H1 (cell line): ENCODE data around the gene ZBTB25. TPM values are rescaled to one million over a fixed set of nuclear protein-coding genes. Genes with fewer than 3 reads are reported as not detected.

Source experiments
- CTCF ChIA-PET: fragments of 300-600 bp; sonication (Branson Sonifier 250); formaldehyde crosslinking; loops from one replicate; lab custom pipeline; 2021; ENCODE audit not compliant: partially characterized antibody; lab: Charles Lee
- POLR2A ChIA-PET: fragments of 300-600 bp; sonication (Branson Sonifier 250); formaldehyde crosslinking; loops from one replicate; lab custom pipeline; 2021; ENCODE audit warnings: inconsistent platforms; ENCODE audit not compliant: partially characterized antibody; lab: Charles Lee
- DNase-seq, 2 experiments: peaks; one replicate each; pipeline versions ENCODE4 v3.0.0 to v3.0.0-alpha.2; 2010 to 2022; ENCODE audit warnings: low spot score in 2 of 2, low read depth in 1 of 2, mixed read lengths in 1 of 2
- FAIRE-seq: peaks from 2 replicates; lab custom pipeline; 2011; peaks lifted over from hg19 to GRCh38; lab: Jason Lieb, UNC
- H2AFZ ChIP-seq: 2 replicates; pipeline ENCODE4 v1.8.1; 2012; ENCODE audit warnings: low read length, inconsistent platforms
- H2AK5ac ChIP-seq: 2 replicates; pipeline ENCODE4 v1.6.1; 2013; ENCODE audit warnings: low read depth, low read length
- H2BK120ac ChIP-seq: replicated peaks from 2 replicates; pipeline ENCODE3; 2013; ENCODE audit warnings: low read depth, low read length, inconsistent platforms
- H2BK12ac ChIP-seq: 2 replicates; pipeline ENCODE4 v1.6.1; 2013; ENCODE audit warnings: low read depth, low read length
- H2BK15ac ChIP-seq: 2 replicates; pipeline ENCODE4 v1.6.1; 2013; ENCODE audit warnings: low read length
- H2BK20ac ChIP-seq: 2 replicates; pipeline ENCODE4 v1.6.1; 2013; ENCODE audit warnings: low read length
- H2BK5ac ChIP-seq: 2 replicates; pipeline ENCODE4 v1.6.1; 2013; ENCODE audit warnings: low read depth, low read length
- H3K14ac ChIP-seq: 2 replicates; pipeline ENCODE4 v1.6.1; 2013; ENCODE audit warnings: inconsistent platforms; ENCODE audit not compliant: insufficient read length
- H3K18ac ChIP-seq: 2 replicates; pipeline ENCODE4 v1.6.1; 2013; ENCODE audit warnings: low read length; ENCODE audit errors: extremely low read depth
- H3K23ac ChIP-seq: 2 replicates; pipeline ENCODE4 v1.6.1; 2013; ENCODE audit warnings: inconsistent platforms; ENCODE audit not compliant: insufficient read length
- H3K23me2 ChIP-seq: 2 replicates; pipeline ENCODE4 v1.6.1; 2013; ENCODE audit warnings: low read depth, low read length
- H3K27ac ChIP-seq: 2 replicates; pipeline ENCODE4 v1.6.1; 2011; ENCODE audit warnings: low read depth, low read length, inconsistent platforms
- H3K27me3 ChIP-seq, 4 experiments: replicated peaks in 1 of 4; 1 replicate in 1 of 4; 2 replicates in 3 of 4; pipeline versions ENCODE4 v1.6.1 to v1.8.1; 2011 to 2013; ENCODE audit warnings: low read length in 3 of 4, mild to moderate bottlenecking in 3 of 4, inconsistent platforms in 2 of 4, mixed read lengths in 2 of 4, moderate library complexity in 1 of 4; ENCODE audit not compliant: control insufficient read depth in 3 of 4, insufficient read depth in 3 of 4; ENCODE audit errors: extremely low read depth in 1 of 4
- H3K36me3 ChIP-seq, 4 experiments: 2 replicates each; pipeline versions ENCODE4 v1.6.1 to v1.8.1; 2011 to 2013; ENCODE audit warnings: mild to moderate bottlenecking in 4 of 4, low read length in 3 of 4, moderate library complexity in 2 of 4, control low read depth in 1 of 4, inconsistent platforms in 1 of 4; ENCODE audit not compliant: insufficient read depth in 4 of 4, control insufficient read depth in 2 of 4
- H3K4ac ChIP-seq: replicated peaks from 2 replicates; pipeline ENCODE3; 2013; ENCODE audit warnings: low read length, low read depth, mixed read lengths, inconsistent platforms; ENCODE audit not compliant: insufficient read length
- H3K4me1 ChIP-seq, 4 experiments: replicated peaks in 1 of 4; 1 replicate in 1 of 4; 2 replicates in 3 of 4; pipeline versions ENCODE4 v1.6.1 to v1.8.1; 2011 to 2013; ENCODE audit warnings: low read length in 3 of 4, inconsistent platforms in 2 of 4, mixed read lengths in 1 of 4; ENCODE audit not compliant: insufficient read depth in 4 of 4, control insufficient read depth in 3 of 4
- H3K4me2 ChIP-seq, 2 experiments: 2 replicates each; pipeline versions ENCODE4 v1.6.1 to v1.8.1; 2011 to 2013; ENCODE audit warnings: low read depth in 2 of 2, low read length in 2 of 2, control low read depth in 1 of 2, inconsistent platforms in 1 of 2, mild to moderate bottlenecking in 1 of 2; ENCODE audit not compliant: insufficient read depth in 1 of 2
- H3K4me3 ChIP-seq, 4 experiments: fragments of 200-600, 300-600 bp in 1 of 4; sonication (generic), shearing (Covaris generic), sonication (Bioruptor Twin) in 1 of 4; 2 replicates each; pipeline versions ENCODE4 v1.5.1 to v1.8.1; 2011 to 2016; ENCODE audit warnings: low read length in 4 of 4, low read depth in 3 of 4, control low read depth in 2 of 4, inconsistent platforms in 2 of 4, mild to moderate bottlenecking in 2 of 4, mixed read lengths in 1 of 4, moderate library complexity in 1 of 4; ENCODE audit not compliant: insufficient read depth in 2 of 4; ENCODE audit errors: extremely low read depth in 1 of 4
- H3K56ac ChIP-seq: replicated peaks from 2 replicates; pipeline ENCODE3; 2013; ENCODE audit warnings: low read depth, mild to moderate bottlenecking, mixed read lengths, low read length, inconsistent platforms; ENCODE audit not compliant: insufficient read length
- H3K79me1 ChIP-seq: 2 replicates; pipeline ENCODE4 v1.6.1; 2013; ENCODE audit warnings: low read depth, low read length, control low read depth
- H3K79me2 ChIP-seq, 2 experiments: 2 replicates each; pipeline versions ENCODE4 v1.6.1 to v1.8.1; 2012 to 2013; ENCODE audit warnings: low read length in 2 of 2, mild to moderate bottlenecking in 2 of 2, inconsistent platforms in 1 of 2; ENCODE audit not compliant: insufficient read depth in 2 of 2, control insufficient read depth in 1 of 2
- H3K9ac ChIP-seq, 4 experiments: replicated peaks in 1 of 4; 1 replicate in 1 of 4; 2 replicates in 3 of 4; pipeline versions ENCODE4 v1.6.1 to v1.8.1; 2011 to 2013; ENCODE audit warnings: low read depth in 3 of 4, low read length in 3 of 4, control low read depth in 2 of 4, mild to moderate bottlenecking in 2 of 4, moderate library complexity in 2 of 4, inconsistent platforms in 1 of 4; ENCODE audit errors: extremely low read depth in 1 of 4
- H3K9me3 ChIP-seq, 2 experiments: 2 replicates each; pipeline versions ENCODE4 v1.6.1 to v1.8.1; 2012 to 2013; ENCODE audit warnings: mild to moderate bottlenecking in 2 of 2, moderate library complexity in 2 of 2, control low read depth in 1 of 2, inconsistent platforms in 1 of 2, low read depth in 1 of 2, low read length in 1 of 2, mixed read lengths in 1 of 2; ENCODE audit not compliant: insufficient read depth in 2 of 2
- H4K20me1 ChIP-seq, 2 experiments: replicated peaks in 1 of 2; 2 replicates each; pipeline versions ENCODE3 to v1.8.1; 2011 to 2013; ENCODE audit warnings: inconsistent platforms in 2 of 2, low read length in 2 of 2, mild to moderate bottlenecking in 1 of 2; ENCODE audit not compliant: insufficient read depth in 2 of 2, control insufficient read depth in 1 of 2
- H4K5ac ChIP-seq: 2 replicates; pipeline ENCODE4 v1.6.1; 2013; ENCODE audit warnings: low read length, low read depth, mixed read lengths, inconsistent platforms; ENCODE audit not compliant: insufficient read length
- H4K8ac ChIP-seq: 2 replicates; pipeline ENCODE4 v1.8.0; 2013; ENCODE audit warnings: mild to moderate bottlenecking, moderate library complexity, low read length, inconsistent platforms; ENCODE audit not compliant: insufficient read depth; ENCODE audit errors: extremely low read depth
- H4K91ac ChIP-seq: replicated peaks from 2 replicates; pipeline ENCODE3; 2013; ENCODE audit warnings: low read length, mixed read lengths, inconsistent platforms; ENCODE audit not compliant: insufficient read length
- ASH2L ChIP-seq: fragments of 200-600, 300-600 bp; sonication (generic); IDR thresholded peaks from one replicate; pipeline ENCODE4 v1.7.1; 2017; ENCODE audit warnings: low read length
- CHD2 ChIP-seq: IDR thresholded peaks from 2 replicates; pipeline ENCODE4 v1.6.1; 2012; ENCODE audit warnings: low read length, improper control_type of control experiment
- CREB1 ChIP-seq: IDR thresholded peaks from 2 replicates; pipeline ENCODE4 v1.6.1; 2012; ENCODE audit warnings: inconsistent platforms
- JUN ChIP-seq: IDR thresholded peaks from 2 replicates; pipeline ENCODE4 v1.6.1; 2011; ENCODE audit warnings: low read depth, mild to moderate bottlenecking, improper control_type of control experiment, low read length
- RFX5 ChIP-seq: IDR thresholded peaks from 2 replicates; pipeline ENCODE4 v1.6.1; 2011; ENCODE audit warnings: low read depth, low read length, improper control_type of control experiment, borderline replicate concordance
- RNF2 ChIP-seq: fragments of 200-900, 300-1000 bp; sonication (generic); IDR thresholded peaks from 2 replicates; pipeline ENCODE4 v1.7.1; 2016; ENCODE audit warnings: borderline replicate concordance, low read depth, mild to moderate bottlenecking, antibody characterized with exemption, low read length; ENCODE audit not compliant: poor library complexity, severe bottlenecking; ENCODE audit errors: missing control alignments
- SP2 ChIP-seq: IDR thresholded peaks from 2 replicates; pipeline ENCODE4 v1.6.1; 2012; ENCODE audit warnings: mild to moderate bottlenecking, low read length, inconsistent platforms
- TBP ChIP-seq: IDR thresholded peaks from 2 replicates; pipeline ENCODE4 v1.6.1; 2011; ENCODE audit warnings: low read depth, low read length, improper control_type of control experiment
- TCF12 ChIP-seq: IDR thresholded peaks from 2 replicates; pipeline ENCODE4 v1.6.1; 2011; ENCODE audit warnings: low read depth, mild to moderate bottlenecking, low read length
- YY1 ChIP-seq: IDR thresholded peaks from 2 replicates; pipeline ENCODE4 v1.6.1; 2011; ENCODE audit warnings: low read depth, mild to moderate bottlenecking, low read length
- WGBS, 2 experiments: shearing (Covaris generic) in 1 of 2; methylation state at CpG; one replicate each; pipeline versions ENCODE4 v1.1.6 to v1.1.7; 2013 to 2015; ENCODE audit warnings: low lambda C conversion rate in 2 of 2, mixed read lengths in 2 of 2, inconsistent platforms in 1 of 2, low coverage in 1 of 2, missing lambda C conversion rate in 1 of 2; ENCODE audit not compliant: insufficient replicate concordance in 2 of 2, insufficient coverage in 1 of 2, insufficient read length in 1 of 2; ENCODE audit errors: extremely low coverage in 1 of 2, missing lambda C conversion rate in 1 of 2; 5-methylcytosine and 5-hydroxymethylcytosine counted together
- polyA plus RNA-seq, 7 experiments: library from polyadenylated mRNA; depleted of rRNA in 3 of 7; stranded (reverse) in 5 of 7; unstranded in 2 of 7; fragments of >200 nt in 5 of 7; fragments of 200-250 nt in 2 of 7; gene quantifications; 1 replicate in 5 of 7; 2 replicates in 1 of 7; 4 replicates in 1 of 7; pipeline versions ENCODE4 v1.2.1 to v1.2.3, GENCODE V29; 2011 to 2013; ENCODE audit warnings: missing spikeins in 2 of 7, mixed read lengths in 2 of 7
- total RNA-seq: library from RNA; stranded (reverse); fragmentation: NEBNext Ultra II Directional; extraction: Animal tissue kit (Norgen Biotek cat#: 25700); gene quantifications from 2 replicates; pipeline ENCODE4 v1.2.1, GENCODE V29; 2021
- TF ChIP-seq, protein P1 (sequence below): IDR thresholded peaks from 2 replicates; pipeline ENCODE4 v1.6.1; 2012; ENCODE audit warnings: inconsistent platforms

The ZBTB25 gene
- total and polyA plus RNA-seq, 2 of the 8 experiments (the other 6 are each of a cell fraction or from before 2014, with no cell fraction given), result 5.4 to 11.4 TPM

DNA sequence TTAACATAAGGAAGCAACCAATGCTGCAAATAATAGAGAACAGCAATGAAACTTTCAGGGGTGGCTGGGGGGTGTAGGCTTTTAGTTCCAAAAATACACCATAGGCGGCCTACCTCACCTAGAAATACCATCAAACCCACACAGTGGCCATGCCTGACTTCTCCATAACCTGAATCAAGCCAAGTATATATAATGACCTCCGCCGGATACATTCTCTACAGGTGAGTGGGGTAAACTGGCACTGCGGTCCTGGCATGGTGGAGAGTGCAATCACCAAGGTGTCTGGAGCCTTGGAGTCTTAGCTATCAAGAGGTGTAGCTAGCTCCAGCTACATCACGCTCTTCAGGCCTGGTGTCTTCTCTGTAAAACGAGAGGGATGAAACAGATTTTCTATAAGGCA lies 1.2 kb downstream of the ZBTB25 start:
- Histone ChIP-seq H2BK12ac (no peak overlapping the region; the same call in 1 of the 2 replicates), H2BK5ac (no peak overlapping the region), H2AK5ac (no peak overlapping the region), H3K56ac (no peak overlapping the region), H3K79me2 (peaks cover 11 to 60% of the 10 kb centered on the region in 2 experiments; a peak in 3 of 4 replicates), H3K18ac (no peak overlapping the region), H3K4ac (no peak overlapping the region), H3K27me3 (no peaks in the 10 kb centered on the region), H3K9me3 (no peaks in the 10 kb centered on the region), H3K4me3 (peak overlapping the region; percentile 68 to 93 (median 78); a peak in 7 of 8 replicates), H2AFZ (no peak overlapping the region), H2BK120ac (no peak overlapping the region), H4K20me1 (peaks cover 3 to 6% of the 10 kb centered on the region in 2 experiments), H3K36me3 (no peaks in the 10 kb centered on the region; a peak in 1 of 8 replicates), H2BK20ac (no peak overlapping the region), H2BK15ac (no peak overlapping the region), H4K8ac (no peak overlapping the region), H4K91ac (no peak overlapping the region), H3K23me2 (peaks cover 19% of the 10 kb centered on the region), H3K9ac (peak overlapping the region in 3 of 4 experiments; percentile 75 to 96 (median 95); a peak in 5 of 7 replicates), H3K23ac (no peak overlapping the region), H3K14ac (no peak overlapping the region), H3K27ac (no peak overlapping the region), H3K4me2 (peak overlapping the region; percentile 97), H4K5ac (no peak overlapping the region), H3K4me1 (peaks cover 2 to 10% (median 7%) of the 10 kb centered on the region in 4 experiments; a peak in 4 of 7 replicates), H3K79me1 (peaks cover 4% of the 10 kb centered on the region)
- 88% methylated on average over 6 of the region's 6 CpGs; no CpG with 5 or more reads in 1 of the 2 experiments for WGBS, 2 experiments
- TF ChIP-seq CREB1 (no peak), ASH2L (no peak), SP2 (no peak), RFX5 (no peak), CHD2 (no peak), TCF12 (no peak), JUN (no peak), YY1 (no peak), RNF2 (no peak), TBP (no peak)
- TF ChIP-seq, protein P1, sequence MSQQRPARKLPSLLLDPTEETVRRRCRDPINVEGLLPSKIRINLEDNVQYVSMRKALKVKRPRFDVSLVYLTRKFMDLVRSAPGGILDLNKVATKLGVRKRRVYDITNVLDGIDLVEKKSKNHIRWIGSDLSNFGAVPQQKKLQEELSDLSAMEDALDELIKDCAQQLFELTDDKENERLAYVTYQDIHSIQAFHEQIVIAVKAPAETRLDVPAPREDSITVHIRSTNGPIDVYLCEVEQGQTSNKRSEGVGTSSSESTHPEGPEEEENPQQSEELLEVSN, result no peak
- DNase-seq (no peak), FAIRE-seq (no peak)
- POLR2A ChIA-PET, result interaction anchor here (0.6 to 4.4 kb wide), 13 partner anchors 9 to 207 kb away, joined by 3 to 52 read pairs (median 4); partner anchors contain the start of genes AKAP5 and HSPA2
- CTCF ChIA-PET, result interaction anchor here (0.6 to 1.7 kb wide), 10 partner anchors 8 to 268 kb away, joined by 3 to 4 read pairs (median 3); no protein-coding TSS in a partner anchor
